ENCODE measurements around the gene TMEM54. TPM values are rescaled to one million over a fixed set of nuclear protein-coding genes. Genes with fewer than 3 reads are reported as not detected.

Gene TMEM54
- total and polyA plus RNA-seq, 9 of the 15 experiments (the other 6 are each of a cell fraction or from before 2014, with no cell fraction given): 1.00 to 16.2 (median 8.2) TPM

DNA sequence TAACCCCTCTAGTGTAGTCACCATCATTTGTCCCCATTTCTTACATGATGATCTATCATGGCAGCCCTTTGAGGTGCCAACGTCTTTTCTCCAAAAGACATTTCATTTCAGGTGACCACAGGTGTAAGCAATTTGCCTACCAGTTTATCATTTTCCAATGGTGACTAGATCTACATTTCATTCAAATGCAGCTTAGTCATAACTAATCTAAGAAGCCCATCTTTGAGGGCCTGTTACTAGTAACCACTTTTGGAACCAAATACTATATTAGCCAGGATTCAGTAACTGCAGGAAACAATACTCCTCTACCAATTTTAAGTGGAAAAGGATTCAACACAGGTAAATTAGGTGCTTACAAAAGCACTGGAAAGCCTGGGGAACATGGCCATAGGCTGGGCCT lies 30.6 kb upstream of the TMEM54 start:
- no peak for ATAC-seq
- H3K27me3 ChIP-seq (ENCODE audit: control insufficient read depth in 2 of 2, insufficient read depth in 2 of 2, low read length in 2 of 2): peaks cover 8 to 10% of the 10 kb centered on the region in 2 experiments; a peak in 3 of 5 replicates
- H3K27ac ChIP-seq (ENCODE audit: extremely low read depth, low read depth, low read length): no peak overlapping the region
- WGBS (ENCODE audit: insufficient coverage, low coverage, missing lambda C conversion rate): 0% methylated on average over 1 of the region's 1 CpG
- H2AFZ ChIP-seq (ENCODE audit: low read depth, low read length): no peak overlapping the region
- no peaks in the 10 kb centered on the region for H3K9me1 ChIP-seq (ENCODE audit: control insufficient read depth, insufficient read depth, low read length)
- H3K4me3 ChIP-seq: no peak overlapping the region
- TF ChIP-seq, protein P1, sequence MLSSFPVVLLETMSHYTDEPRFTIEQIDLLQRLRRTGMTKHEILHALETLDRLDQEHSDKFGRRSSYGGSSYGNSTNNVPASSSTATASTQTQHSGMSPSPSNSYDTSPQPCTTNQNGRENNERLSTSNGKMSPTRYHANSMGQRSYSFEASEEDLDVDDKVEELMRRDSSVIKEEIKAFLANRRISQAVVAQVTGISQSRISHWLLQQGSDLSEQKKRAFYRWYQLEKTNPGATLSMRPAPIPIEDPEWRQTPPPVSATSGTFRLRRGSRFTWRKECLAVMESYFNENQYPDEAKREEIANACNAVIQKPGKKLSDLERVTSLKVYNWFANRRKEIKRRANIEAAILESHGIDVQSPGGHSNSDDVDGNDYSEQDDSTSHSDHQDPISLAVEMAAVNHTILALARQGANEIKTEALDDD (IDR thresholded peaks at IDR 0.05): peak; percentile 54
- no peak for TF ChIP-seq BCL6 (CRISPR knock-in tag; IDR thresholded peaks at IDR 0.05)
- TF ChIP-seq ZFX (CRISPR knock-in tag; IDR thresholded peaks at IDR 0.05): 0 out of 2 replicates have a peak, but pooled peaks have one; percentile 29
- peak; percentile 70 for TF ChIP-seq FOSL1 (tag; conservative IDR thresholded peaks at IDR 0.05)
- peaks cover 8% of the 10 kb centered on the region; the same call in 1 of the 3 replicates for H3K36me3 ChIP-seq (ENCODE audit: control insufficient read depth, insufficient read depth, low read length)
- no peak for DNase-seq (ENCODE audit: extremely low read depth in 1 of 4, low spot score in 3 of 4)
- H3K4me2 ChIP-seq (ENCODE audit: insufficient read depth, low read length): no peak overlapping the region
- no peaks in the 10 kb centered on the region for H3K79me2 ChIP-seq (ENCODE audit: control insufficient read depth, insufficient read depth, low read length)
- FAIRE-seq: no peak
- no peak overlapping the region for H3K9ac ChIP-seq (ENCODE audit: insufficient read depth in 1 of 2, low read depth in 2 of 2, low read length in 2 of 2)
- in situ Hi-C loops (cut with MboI): no loop called here
- H3K9me3 ChIP-seq (replicated peaks; ENCODE audit: control insufficient read depth, insufficient read depth, low read depth, low read length): no peaks in the 10 kb centered on the region
- intact Hi-C loops (cut with micrococcal nuclease): loop anchor here (2.0 kb wide), 1 partner anchor 75 kb away; no protein-coding TSS in a partner anchor
- ChIA-PET CTCF (ENCODE audit: low intra/inter-chr PET ratio) (interaction anchor here (3.3 kb wide), 1 partner anchor 75 kb away, joined by 20 read pairs; no protein-coding TSS in a partner anchor), POLR2A (interaction anchor here (0.5 to 2.0 kb wide), 9 partner anchors 9 to 638 kb away, joined by 3 to 5 read pairs (median 3); partner anchors contain the start of gene RNF19B)
- BruUV-seq (replicated peaks): no TSS peak
- H4K20me1 ChIP-seq (replicated peaks; ENCODE audit: control insufficient read depth, insufficient read depth, low read length): no peaks in the 10 kb centered on the region
- peaks cover 0 to 6% of the 10 kb centered on the region in 2 experiments; a peak in 3 of 5 replicates for H3K4me1 ChIP-seq (replicated peaks in 1 of 2; ENCODE audit: control insufficient read depth in 2 of 2, insufficient read depth in 2 of 2, low read length in 2 of 2)

- 0% methylated on average over 2 of the region's 2 CpGs for WGBS (ENCODE audit: insufficient coverage, low coverage, missing lambda C conversion rate)
- H3K79me2 ChIP-seq (ENCODE audit: control insufficient read depth, insufficient read depth, low read length): no peaks in the 10 kb centered on the region
- intact Hi-C loops (cut with micrococcal nuclease): no loop called here
- ATAC-seq: no peak
- peaks cover 22 to 27% of the 10 kb centered on the region in 2 experiments for H3K27me3 ChIP-seq (ENCODE audit: control insufficient read depth in 2 of 2, insufficient read depth in 2 of 2, low read length in 2 of 2)
- no peak overlapping the region for H3K9ac ChIP-seq (ENCODE audit: insufficient read depth in 1 of 2, low read depth in 2 of 2, low read length in 2 of 2)
- H3K27ac ChIP-seq (ENCODE audit: extremely low read depth, low read depth, low read length): no peak overlapping the region
- no peaks in the 10 kb centered on the region for H4K20me1 ChIP-seq (replicated peaks; ENCODE audit: control insufficient read depth, insufficient read depth, low read length)
- H3K9me3 ChIP-seq (replicated peaks; ENCODE audit: control insufficient read depth, insufficient read depth, low read depth, low read length): no peaks in the 10 kb centered on the region
- CTCF ChIA-PET (ENCODE audit: low intra/inter-chr PET ratio): no interaction called here
- H3K4me1 ChIP-seq (replicated peaks in 1 of 2; ENCODE audit: control insufficient read depth in 2 of 2, insufficient read depth in 2 of 2, low read length in 2 of 2): peaks cover 8 to 10% of the 10 kb centered on the region in 2 experiments
- no peaks in the 10 kb centered on the region for H3K36me3 ChIP-seq (ENCODE audit: control insufficient read depth, insufficient read depth, low read length)
- H3K4me2 ChIP-seq (ENCODE audit: insufficient read depth, low read length): no peak overlapping the region
- H3K4me3 ChIP-seq: no peak overlapping the region
- BruUV-seq (replicated peaks): no TSS peak
- DNase-seq (ENCODE audit: extremely low read depth in 1 of 4, low spot score in 3 of 4): no peak
- in situ Hi-C loops (cut with MboI): no loop called here
- H3K9me1 ChIP-seq (ENCODE audit: control insufficient read depth, insufficient read depth, low read length): no peaks in the 10 kb centered on the region
- POLR2A ChIA-PET: interaction anchor here (0.9 kb wide), 1 partner anchor 659 kb away, joined by 3 read pairs; no protein-coding TSS in a partner anchor
- no peak for FAIRE-seq
- H2AFZ ChIP-seq (ENCODE audit: low read depth, low read length): no peak overlapping the region
- TF ChIP-seq ARID2 (IDR thresholded peaks at IDR 0.05) (no peak), E4F1 (CRISPR knock-in tag; IDR thresholded peaks at IDR 0.05; ENCODE audit: borderline replicate concordance) (no peak), SAFB2 (IDR thresholded peaks at IDR 0.05; ENCODE audit: borderline replicate concordance, low read depth, low read length, severe bottlenecking) (no peak), TARDBP (IDR thresholded peaks at IDR 0.05) (no peak), HDGF (IDR thresholded peaks at IDR 0.05) (no peak), NCOR1 (IDR thresholded peaks at IDR 0.05) (no peak), HNRNPH1 (optimal IDR thresholded peaks at IDR 0.05; ENCODE audit: low read depth, low read length) (no peak), ZNF347 (CRISPR knock-in tag; IDR thresholded peaks at IDR 0.05; ENCODE audit: low read depth) (no peak), ZNF184 (CRISPR knock-in tag; IDR thresholded peaks at IDR 0.05) (no peak), POLR2AphosphoS2 (IDR thresholded peaks at IDR 0.05; ENCODE audit: low read length) (no peak), NFIC (IDR thresholded peaks at IDR 0.05) (0 out of 2 replicates have a peak, but pooled peaks have one; percentile 42)
Measured at GRCh38 chr1:32929366-32929765, 28.2 kb upstream of the TMEM54 start.

Data from K562 (cell line).